ENCODE measurements around the gene DIP2C. TPM values are rescaled to one million over a fixed set of nuclear protein-coding genes. Genes with fewer than 3 reads are reported as not detected.

The DIP2C gene
- polyA plus RNA-seq, 3 donors = 0.11 TPM; not detected in 2

- no peak for TF ChIP-seq CTCF (IDR thresholded peaks at IDR 0.05)
- Histone ChIP-seq H3K9me3 (replicated peaks in 1 of 2; ENCODE audit: control insufficient read depth in 1 of 2, insufficient read depth in 1 of 2, low read length in 2 of 2) (no peaks in the 10 kb centered on the region), H3K4me1 (ENCODE audit: control insufficient read depth in 1 of 2, insufficient read depth in 2 of 2, low read length in 2 of 2) (no peaks in the 10 kb centered on the region), H3K79me2 (ENCODE audit: insufficient read depth, low read length) (no peaks in the 10 kb centered on the region), H2AFZ (ENCODE audit: insufficient read depth, low read depth, low read length, poor library complexity, severe bottlenecking) (no peak overlapping the region), H4K20me1 (ENCODE audit: insufficient read depth, low read length) (no peaks in the 10 kb centered on the region), H3K4me3 (replicated peaks in 1 of 3; ENCODE audit: low read depth in 2 of 3, low read length in 3 of 3) (no peak overlapping the region), H3K27me3 (ENCODE audit: control insufficient read depth in 2 of 2, insufficient read depth in 2 of 2, low read length in 2 of 2) (no peaks in the 10 kb centered on the region), H3K36me3 (replicated peaks in 1 of 2; ENCODE audit: control insufficient read depth in 1 of 2, insufficient read depth in 2 of 2, low read length in 2 of 2) (no peaks in the 10 kb centered on the region), H3K27ac (ENCODE audit: low read depth in 1 of 2, low read length in 2 of 2) (no peak overlapping the region), H3K9ac (ENCODE audit: insufficient read depth, low read length, poor library complexity, severe bottlenecking) (no peak overlapping the region), H3K4me2 (replicated peaks; ENCODE audit: extremely low read depth, low read length, poor library complexity, severe bottlenecking) (no peak overlapping the region)
- Mint-ChIP-seq H3K27me3 (ENCODE audit: low read depth in 3 of 3) (peaks cover 11 to 20% (median 13%) of the 10 kb centered on the region in 3 donors), H3K4me3 (no peak overlapping the region), H3K4me1 (peaks cover 11% of the 10 kb centered on the region), H3K9me3 (no peaks in the 10 kb centered on the region), H3K27ac (no peak overlapping the region), H3K36me3 (no peaks in the 10 kb centered on the region)
- intact Hi-C loops (cut with micrococcal nuclease) = no loop called here
- WGBS (ENCODE audit: insufficient coverage) = 94% methylated on average over 18 of the region's 21 CpGs
- no peak for DNase-seq
Observed at GRCh38 chr10:488081-488932, 201.2 kb downstream of the DIP2C start.

GRCh38 chr10:486666-487322 is 202.7 kb downstream of the DIP2C start:
- H3K27ac ChIP-seq (ENCODE audit: low read depth in 1 of 2, low read length in 2 of 2) = no peak overlapping the region
- DNase-seq = no peak
- no peak overlapping the region for H3K9ac ChIP-seq (ENCODE audit: insufficient read depth, low read length, poor library complexity, severe bottlenecking)
- Mint-ChIP-seq H3K4me1 (peaks cover 11% of the 10 kb centered on the region), H3K27me3 (ENCODE audit: low read depth in 3 of 3) (peaks cover 7 to 17% (median 9%) of the 10 kb centered on the region in 3 donors), H3K36me3 (no peaks in the 10 kb centered on the region), H3K9me3 (no peaks in the 10 kb centered on the region), H3K27ac (peak overlapping the region in 1 of 7 donors; percentile 57), H3K4me3 (peak overlapping the region in 1 of 2 donors; percentile 23)
- TF ChIP-seq CTCF (IDR thresholded peaks at IDR 0.05) = no peak
- no peaks in the 10 kb centered on the region for H3K9me3 ChIP-seq (replicated peaks in 1 of 2; ENCODE audit: control insufficient read depth in 1 of 2, insufficient read depth in 1 of 2, low read length in 2 of 2)
- no peaks in the 10 kb centered on the region for H4K20me1 ChIP-seq (ENCODE audit: insufficient read depth, low read length)
- H3K4me3 ChIP-seq (replicated peaks in 1 of 3; ENCODE audit: low read depth in 2 of 3, low read length in 3 of 3) = no peak overlapping the region
- 95% methylated on average over 13 of the region's 17 CpGs for WGBS (ENCODE audit: insufficient coverage)
- no peak overlapping the region for H2AFZ ChIP-seq (ENCODE audit: insufficient read depth, low read depth, low read length, poor library complexity, severe bottlenecking)
- H3K79me2 ChIP-seq (ENCODE audit: insufficient read depth, low read length) = no peaks in the 10 kb centered on the region
- intact Hi-C loops (cut with micrococcal nuclease) = no loop called here
- H3K4me1 ChIP-seq (ENCODE audit: control insufficient read depth in 1 of 2, insufficient read depth in 2 of 2, low read length in 2 of 2) = no peaks in the 10 kb centered on the region
- H3K4me2 ChIP-seq (replicated peaks; ENCODE audit: extremely low read depth, low read length, poor library complexity, severe bottlenecking) = no peak overlapping the region
- H3K27me3 ChIP-seq (ENCODE audit: control insufficient read depth in 2 of 2, insufficient read depth in 2 of 2, low read length in 2 of 2) = no peaks in the 10 kb centered on the region
- H3K36me3 ChIP-seq (replicated peaks in 1 of 2; ENCODE audit: control insufficient read depth in 1 of 2, insufficient read depth in 2 of 2, low read length in 2 of 2) = no peaks in the 10 kb centered on the region

Data from CD14-positive monocyte (primary cell).